Stimulated activated memory B cell treated with anti-CD40 and anti-IgM and Interleukin-4, amounts not matched to agents 10 μg/mL and 1 μg/mL and 100 μg/mL, for 72 hours (primary cell): ENCODE measurements around the gene NFKBIB.
A peak's percentile ranks its signal among the peaks of the same experiment; 100 is the strongest.

ENCODE experiments used
- ATAC-seq: fragments of 150-1000 bp; cut with Tn5 transposase; 2 replicates; pipeline ENCODE4 v1.10.0; 2021
- H3K27ac Mint-ChIP-seq: one replicate; pipeline ENCODE4 v1.8.0; 2022; ENCODE audit warnings: mild to moderate bottlenecking, mixed read lengths
- H3K27me3 Mint-ChIP-seq: one replicate; pipeline ENCODE4 v1.8.0; 2022; ENCODE audit warnings: mixed read lengths
- H3K36me3 Mint-ChIP-seq: one replicate; pipeline ENCODE4 v1.8.0; 2022; ENCODE audit warnings: mixed read lengths
- H3K4me1 Mint-ChIP-seq: one replicate; pipeline ENCODE4 v1.8.0; 2022; ENCODE audit warnings: mixed read lengths
- H3K4me3 Mint-ChIP-seq: one replicate; pipeline ENCODE4 v1.8.0; 2022; ENCODE audit warnings: mild to moderate bottlenecking, moderate library complexity, mixed read lengths
- H3K9me3 Mint-ChIP-seq: one replicate; pipeline ENCODE4 v1.8.0; 2022; ENCODE audit warnings: mixed read lengths

The NFKBIB gene

DNA sequence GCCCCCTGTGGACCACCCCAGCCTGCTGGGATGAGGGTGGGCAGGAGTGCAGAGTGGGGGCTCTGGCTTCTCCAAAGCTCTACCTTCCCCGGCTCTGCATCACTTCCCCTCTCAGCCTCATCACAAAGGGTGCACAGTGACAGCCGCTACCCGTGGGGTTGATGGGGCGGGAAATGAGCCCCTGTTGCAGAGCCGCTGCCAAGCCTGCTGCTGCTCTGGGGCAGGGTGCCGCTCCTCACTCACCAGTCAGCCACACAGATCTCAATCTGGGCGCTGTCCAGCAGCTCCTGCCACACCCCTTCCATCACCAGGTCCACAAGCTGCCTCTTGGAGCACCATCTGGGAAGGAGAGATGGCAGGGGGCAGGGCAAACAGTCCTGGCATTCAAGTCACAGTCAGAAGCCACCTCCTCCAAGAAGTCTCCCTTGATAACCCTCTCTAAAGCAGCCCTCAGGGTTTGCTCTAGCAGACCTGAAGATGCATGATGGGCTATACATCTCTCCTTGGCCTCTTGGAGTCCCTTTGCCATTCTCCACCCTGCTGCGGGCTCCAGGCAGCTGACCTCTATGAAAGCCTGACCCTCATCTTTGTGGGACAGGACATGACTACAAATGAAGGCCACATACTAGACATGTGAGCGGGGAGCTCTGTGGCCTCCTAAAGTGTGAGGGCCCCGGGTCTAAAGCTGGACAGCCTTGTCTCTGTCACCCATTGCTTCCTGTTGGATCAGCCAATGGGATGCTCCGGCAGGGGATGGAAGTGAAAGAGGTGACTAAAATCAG lies 46.7 kb downstream of the NFKBIB start:
- H3K4me3 Mint-ChIP-seq: no peak overlapping the region
- H3K36me3 Mint-ChIP-seq: no peaks in the 10 kb centered on the region
- peaks cover 14% of the 10 kb centered on the region for H3K4me1 Mint-ChIP-seq
- no peak overlapping the region for H3K27ac Mint-ChIP-seq
- H3K27me3 Mint-ChIP-seq: peaks cover 72% of the 10 kb centered on the region
- ATAC-seq: no peak
- peaks cover 2% of the 10 kb centered on the region for H3K9me3 Mint-ChIP-seq

DNA sequence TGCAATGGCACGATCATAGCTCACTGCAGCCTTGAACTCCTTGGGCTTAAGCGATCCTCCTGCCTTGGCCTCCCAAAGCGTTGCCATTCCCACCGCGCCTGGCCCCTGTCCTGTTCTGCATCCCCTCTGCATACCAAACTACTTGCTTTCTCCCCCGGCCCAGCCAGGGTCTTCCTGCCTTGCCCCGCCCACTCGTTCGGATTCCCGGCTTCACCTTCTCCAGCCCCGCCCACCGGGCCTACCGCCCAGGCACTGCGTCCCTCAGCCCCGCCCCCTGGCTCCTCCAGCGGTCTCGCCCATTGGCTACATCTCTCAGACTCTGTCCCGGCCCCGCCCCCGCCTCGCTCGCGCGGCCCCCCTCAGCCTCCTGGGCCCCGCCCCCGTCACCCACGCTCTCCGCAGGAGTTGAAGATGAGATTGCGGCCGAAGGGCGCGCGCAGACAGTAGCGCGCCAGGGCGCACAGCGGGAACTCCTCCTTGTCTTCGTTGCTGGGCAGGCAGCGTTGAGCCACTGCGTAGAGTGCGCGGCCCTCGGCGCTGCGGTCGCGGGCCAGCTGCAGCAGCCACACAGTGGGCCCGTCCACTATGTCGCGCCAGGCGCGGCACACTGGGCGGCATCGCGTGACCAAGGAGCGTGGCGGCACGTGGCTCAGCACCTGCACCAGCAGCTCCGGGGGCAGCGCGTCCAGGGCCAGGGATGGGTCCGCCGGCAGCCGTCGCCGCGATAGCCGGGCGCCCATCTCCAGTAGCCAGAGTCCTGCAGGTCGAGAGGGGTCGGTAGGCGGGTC lies 50.0 kb downstream of the NFKBIB start:
- Mint-ChIP-seq H3K27me3 (peaks cover 75% of the 10 kb centered on the region), H3K27ac (no peak overlapping the region), H3K36me3 (no peaks in the 10 kb centered on the region), H3K4me3 (peak overlapping the region; percentile 60), H3K4me1 (peaks cover 20% of the 10 kb centered on the region), H3K9me3 (peaks cover 2% of the 10 kb centered on the region)
- ATAC-seq: peak; percentile 92

DNA sequence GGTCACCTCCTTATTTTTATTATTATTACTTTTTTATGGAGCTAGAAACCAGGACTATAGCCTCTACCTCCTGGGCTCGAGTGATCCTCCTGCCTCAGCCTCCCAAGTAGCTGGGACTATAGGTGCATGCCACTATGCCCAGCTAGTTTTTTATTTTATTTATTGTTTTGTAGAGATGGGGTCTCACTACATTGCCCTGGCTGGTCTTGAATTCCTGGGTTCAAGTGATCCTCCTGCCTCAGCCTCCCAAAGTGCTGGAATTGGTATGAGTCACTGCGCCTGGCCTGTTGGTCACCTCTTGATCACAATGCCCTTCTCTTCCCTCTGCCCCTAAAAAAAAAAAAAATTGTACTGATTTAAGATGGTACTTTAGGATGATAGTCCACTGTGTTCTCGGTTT lies 51.4 kb downstream of the NFKBIB start:
- H3K36me3 Mint-ChIP-seq: no peaks in the 10 kb centered on the region
- H3K4me1 Mint-ChIP-seq: peaks cover 20% of the 10 kb centered on the region
- no peak overlapping the region for H3K4me3 Mint-ChIP-seq
- ATAC-seq: no peak
- H3K9me3 Mint-ChIP-seq: peaks cover 2% of the 10 kb centered on the region
- H3K27ac Mint-ChIP-seq: no peak overlapping the region
- peaks cover 73% of the 10 kb centered on the region for H3K27me3 Mint-ChIP-seq

DNA sequence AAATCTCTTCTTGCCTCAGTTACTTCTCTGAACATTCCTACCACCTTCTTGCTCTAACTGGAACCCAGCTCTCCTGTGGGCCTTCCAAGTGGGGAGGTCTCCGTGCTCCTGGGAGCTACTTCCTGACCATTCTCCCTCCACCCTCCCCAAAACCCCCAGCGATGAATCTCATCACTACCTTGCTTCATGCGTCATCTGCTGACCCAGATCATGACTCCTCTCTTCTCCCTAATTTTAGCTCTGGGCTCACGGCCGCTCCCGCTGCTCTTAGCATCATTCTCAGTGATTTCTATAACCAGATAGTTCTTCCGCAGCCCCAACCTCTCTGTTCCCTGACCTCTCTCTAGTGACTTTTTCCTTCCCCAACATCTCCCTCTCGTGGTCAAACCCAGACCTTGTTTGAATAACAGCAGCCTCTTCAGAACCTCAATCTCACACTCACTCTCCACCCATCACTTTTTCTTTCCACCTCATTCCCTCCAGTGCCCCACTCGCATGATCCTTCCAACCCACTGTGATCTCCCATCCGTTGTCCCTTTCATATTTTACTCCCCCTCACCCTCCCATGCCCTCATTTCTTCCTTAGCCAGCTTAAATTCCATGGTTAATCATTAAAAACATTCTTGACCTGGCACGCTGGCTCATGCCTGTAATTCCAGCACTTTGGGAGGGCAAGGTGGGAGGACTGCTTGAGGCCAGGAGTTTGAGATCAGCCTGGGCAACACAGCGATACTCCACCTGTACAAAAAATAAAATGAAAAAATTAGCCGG lies 52.8 kb downstream of the NFKBIB start:
- H3K27ac Mint-ChIP-seq: no peak overlapping the region
- no peaks in the 10 kb centered on the region for H3K36me3 Mint-ChIP-seq
- peak; percentile 63 for ATAC-seq
- H3K27me3 Mint-ChIP-seq: peaks cover 60% of the 10 kb centered on the region
- peaks cover 20% of the 10 kb centered on the region for H3K4me1 Mint-ChIP-seq
- peaks cover 2% of the 10 kb centered on the region for H3K9me3 Mint-ChIP-seq
- no peak overlapping the region for H3K4me3 Mint-ChIP-seq

DNA sequence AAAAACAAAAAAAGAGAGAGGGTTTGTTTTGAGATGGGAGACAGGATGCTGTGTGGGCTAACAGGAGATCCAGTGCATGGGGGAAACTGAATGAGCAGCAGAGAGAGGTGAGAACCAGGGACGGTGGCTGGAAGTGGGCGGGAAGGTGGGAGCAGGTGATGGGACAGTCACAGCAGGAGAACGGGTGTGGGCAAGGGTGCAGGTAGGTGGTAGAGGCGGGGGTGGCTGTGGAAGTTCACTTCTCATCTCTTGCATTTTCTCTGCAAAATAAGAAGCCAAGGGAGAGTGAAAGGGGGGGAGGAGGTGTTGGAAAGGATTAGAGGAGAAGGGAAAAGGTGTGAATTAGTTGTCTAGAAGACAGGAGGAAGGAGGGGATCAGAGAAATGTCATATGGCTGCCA lies 53.9 kb downstream of the NFKBIB start:
- Mint-ChIP-seq H3K4me1 (peaks cover 20% of the 10 kb centered on the region), H3K36me3 (no peaks in the 10 kb centered on the region), H3K27ac (no peak overlapping the region), H3K27me3 (peaks cover 53% of the 10 kb centered on the region), H3K9me3 (peaks cover 2% of the 10 kb centered on the region), H3K4me3 (no peak overlapping the region)
- ATAC-seq: no peak

DNA sequence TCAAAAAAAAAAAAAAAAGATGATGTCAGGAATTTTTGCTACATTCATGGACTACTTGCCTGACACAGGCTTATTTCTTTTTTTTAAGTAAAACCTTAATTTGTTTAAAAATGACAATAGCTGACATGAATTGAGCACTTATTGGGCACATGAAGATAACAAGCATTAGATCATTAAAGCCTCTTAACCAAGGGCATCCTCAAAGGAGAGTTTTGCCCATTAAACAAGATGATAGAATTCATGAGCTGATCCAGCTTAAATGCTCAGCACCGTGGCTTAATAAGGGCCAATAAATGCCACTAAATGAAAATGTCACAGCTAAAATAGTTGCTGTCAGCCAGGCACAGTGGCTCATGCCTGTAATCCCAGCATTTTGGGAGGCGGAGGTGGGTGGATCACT lies 56.5 kb downstream of the NFKBIB start:
- Mint-ChIP-seq H3K4me3 (no peak overlapping the region), H3K27me3 (peaks cover 31% of the 10 kb centered on the region), H3K36me3 (no peaks in the 10 kb centered on the region), H3K27ac (no peak overlapping the region), H3K9me3 (no peaks in the 10 kb centered on the region), H3K4me1 (peaks cover 6% of the 10 kb centered on the region)
- ATAC-seq: no peak

DNA sequence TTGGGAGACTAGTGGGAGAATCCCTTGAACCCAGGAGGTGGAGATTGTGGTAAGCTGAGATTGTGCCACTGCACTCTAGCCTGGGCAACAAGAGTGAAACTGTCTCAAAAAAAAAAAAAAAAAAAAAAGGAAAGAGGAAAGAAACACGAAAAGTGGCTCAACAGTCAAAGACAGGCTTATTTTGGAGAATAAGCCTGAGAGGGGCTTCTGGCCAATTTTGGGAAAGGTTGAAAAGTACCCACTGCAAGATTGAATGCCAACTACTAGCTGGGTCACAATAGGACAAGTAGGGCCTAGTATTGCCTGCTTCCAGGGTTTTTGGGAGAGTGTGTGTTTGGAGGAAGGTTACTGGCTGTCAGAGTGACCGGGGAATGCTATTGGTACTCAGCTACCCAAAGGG lies 58.5 kb downstream of the NFKBIB start:
- no peak for ATAC-seq
- Mint-ChIP-seq H3K36me3 (no peaks in the 10 kb centered on the region), H3K27me3 (peaks cover 24% of the 10 kb centered on the region)

More for the DNA sequence above, 58.5 kb downstream of the NFKBIB start:
- H3K27ac Mint-ChIP-seq: no peak overlapping the region
- no peaks in the 10 kb centered on the region for H3K9me3 Mint-ChIP-seq
- H3K4me3 Mint-ChIP-seq: no peak overlapping the region
- peaks cover 10% of the 10 kb centered on the region for H3K4me1 Mint-ChIP-seq
